Activated CD8-positive, alpha-beta memory T cell treated with anti-CD3 and anti-CD28 coated beads, Interleukin-2, amount 10 ng/mL, durations not matched to agents 7 days and 5 days (primary cell): ENCODE results near the gene ZPR1. TPM values are rescaled to one million over a fixed set of nuclear protein-coding genes. Genes with fewer than 3 reads are reported as not detected.

Source experiments
- ATAC-seq: fragments of 150-1000 bp; cut with Tn5 transposase; one replicate; pipeline ENCODE4 v1.10.0; 2021; ENCODE audit warnings: moderate library complexity
- CTCF ChIA-PET: fragments of 350-600 bp; sonication (Branson Sonifier 250); formaldehyde crosslinking; loops from one replicate; lab custom pipeline; 2021; ENCODE audit warnings: antibody characterized with exemption; lab: Charles Lee
- DNase-seq: peaks from one replicate; pipeline ENCODE4 v3.0.0-alpha.2; 2020
- H3K27ac Mint-ChIP-seq: one replicate; pipeline ENCODE4 v1.8.0; 2021; ENCODE audit warnings: mild to moderate bottlenecking, mixed read lengths
- H3K27me3 Mint-ChIP-seq: one replicate; pipeline ENCODE4 v1.8.0; 2021; ENCODE audit warnings: mixed read lengths
- H3K36me3 Mint-ChIP-seq: one replicate; pipeline ENCODE4 v1.8.0; 2021; ENCODE audit warnings: mild to moderate bottlenecking, mixed read lengths
- H3K4me1 Mint-ChIP-seq: one replicate; pipeline ENCODE4 v1.8.0; 2021; ENCODE audit warnings: mixed read lengths
- H3K4me3 Mint-ChIP-seq: one replicate; pipeline ENCODE4 v1.8.0; 2021; ENCODE audit warnings: mild to moderate bottlenecking, moderate library complexity, mixed read lengths
- H3K9me3 Mint-ChIP-seq: one replicate; pipeline ENCODE4 v1.8.0; 2022; ENCODE audit warnings: low read depth, mixed read lengths
- total RNA-seq, 2 experiments: library from RNA; stranded (reverse); gene quantifications; one replicate each; pipeline ENCODE4 v1.2.3, GENCODE V29; 2021

Gene ZPR1
- total RNA-seq, 2 experiments from 2014 or later, result 66.6 to 72.1 TPM

DNA sequence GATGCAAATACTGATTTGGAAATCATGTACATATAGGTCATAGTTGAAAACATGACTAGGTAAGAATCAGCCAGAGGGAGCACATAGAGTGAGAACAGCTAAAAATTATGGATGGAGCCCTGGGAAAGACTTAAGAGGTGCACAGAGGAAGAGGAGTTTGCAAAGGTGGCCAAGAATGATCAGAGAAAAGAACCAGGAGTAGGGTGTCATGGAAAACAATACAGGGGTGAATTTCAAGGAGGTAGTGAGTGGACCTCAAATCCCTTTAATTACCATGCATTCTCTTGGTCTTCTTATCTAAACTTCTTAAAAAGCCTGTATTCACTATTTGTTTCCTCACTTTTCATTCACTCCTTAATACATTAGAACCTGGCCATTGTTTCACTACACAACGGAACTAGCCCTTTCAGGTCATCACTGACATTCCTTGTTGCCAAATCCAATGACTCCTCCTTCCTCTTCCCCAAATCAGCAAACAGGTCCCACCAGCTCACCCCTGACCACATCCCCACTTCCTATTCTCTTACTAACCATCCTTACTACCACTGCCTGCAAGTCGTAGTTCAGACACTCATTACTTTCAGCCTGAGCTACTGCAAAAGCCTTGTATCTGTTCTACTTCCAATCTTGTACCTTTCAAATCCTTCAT is 37.6 kb downstream of the ZPR1 start:
- Mint-ChIP-seq H3K9me3 (no peaks in the 10 kb centered on the region), H3K36me3 (peaks cover 36% of the 10 kb centered on the region), H3K4me1 (no peaks in the 10 kb centered on the region), H3K4me3 (no peak overlapping the region), H3K27ac (no peak overlapping the region), H3K27me3 (no peaks in the 10 kb centered on the region)
- ATAC-seq, result no peak
- no peak for DNase-seq
- CTCF ChIA-PET, result interaction anchor here (1.2 to 1.8 kb wide), 3 partner anchors 8 to 23 kb away, joined by 3 to 6 read pairs (median 4); partner anchors contain the start of gene BUD13

DNA sequence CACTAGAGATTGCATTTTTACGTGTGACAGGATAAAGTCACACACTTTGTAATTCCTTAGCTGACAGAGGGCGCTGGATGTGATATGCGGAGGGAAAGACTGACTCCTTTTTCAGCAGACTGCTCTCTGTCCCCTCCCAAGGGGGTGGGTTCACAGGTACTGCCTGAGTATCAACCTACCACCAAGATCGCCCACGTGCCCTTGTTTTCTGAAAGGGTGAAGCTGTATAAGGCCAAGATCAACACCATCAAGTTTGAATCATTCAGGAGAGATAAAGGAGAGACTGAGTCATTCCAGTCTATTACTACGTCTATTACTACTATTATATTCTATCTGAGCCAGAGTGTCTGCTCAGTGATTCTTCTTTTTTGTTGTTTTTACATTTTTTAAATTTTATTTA is 45.7 kb downstream of the ZPR1 start:
- Mint-ChIP-seq H3K4me3 (no peak overlapping the region), H3K4me1 (peaks cover 6% of the 10 kb centered on the region), H3K9me3 (no peaks in the 10 kb centered on the region), H3K27me3 (no peaks in the 10 kb centered on the region), H3K36me3 (peaks cover 9% of the 10 kb centered on the region), H3K27ac (no peak overlapping the region)
- CTCF ChIA-PET, result interaction anchor here (1.5 to 2.1 kb wide), 3 partner anchors 9 to 39 kb away, joined by 4 to 13 read pairs (median 5); no protein-coding TSS in a partner anchor
- ATAC-seq (no peak), DNase-seq (no peak)

DNA sequence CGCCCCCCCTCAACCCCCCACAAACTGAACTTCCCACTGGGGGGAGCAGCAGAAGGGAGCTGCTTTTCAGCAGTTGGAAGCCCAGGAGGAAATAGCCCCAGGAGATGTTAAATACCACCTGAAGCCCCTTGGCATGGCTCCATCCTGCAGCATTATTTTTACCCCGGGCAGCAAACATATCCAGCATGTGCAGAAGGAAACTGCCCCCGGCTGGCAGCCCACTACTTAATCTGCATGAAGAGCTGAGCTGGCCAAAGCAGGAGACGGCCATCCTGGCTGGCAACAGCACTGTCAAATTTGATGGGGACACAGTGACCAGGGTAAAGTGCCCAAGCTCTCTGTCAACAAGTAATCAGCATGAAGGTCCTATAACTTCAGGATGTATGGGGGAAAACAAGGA is 47.1 kb downstream of the ZPR1 start:
- Mint-ChIP-seq H3K9me3 (no peaks in the 10 kb centered on the region), H3K27me3 (no peaks in the 10 kb centered on the region), H3K27ac (no peak overlapping the region), H3K4me3 (no peak overlapping the region), H3K4me1 (peaks cover 6% of the 10 kb centered on the region), H3K36me3 (peaks cover 4% of the 10 kb centered on the region)
- CTCF ChIA-PET, result interaction anchor here (1.5 kb wide), 1 partner anchor 10 kb away, joined by 4 read pairs; no protein-coding TSS in a partner anchor
- peak; percentile 27 for DNase-seq
- no peak for ATAC-seq

DNA sequence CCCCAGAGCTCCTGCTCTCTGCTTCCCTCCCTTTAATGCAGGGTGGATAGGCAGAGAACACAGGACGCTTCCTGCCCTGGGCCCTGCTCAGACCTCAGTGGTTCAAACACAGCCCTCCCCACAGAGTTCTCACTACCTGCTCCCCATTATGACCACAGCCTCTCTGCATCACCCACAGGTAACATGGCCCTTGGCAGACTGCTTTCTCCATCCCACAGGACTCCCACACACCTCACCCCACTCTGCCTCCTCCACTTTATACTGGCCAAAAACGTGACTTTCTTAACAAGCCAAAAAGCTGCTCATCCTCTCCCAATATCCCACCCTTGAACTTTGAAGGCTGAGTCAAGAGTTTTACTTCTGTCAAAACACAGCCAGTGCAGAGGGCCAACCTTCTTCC is 48.8 kb downstream of the ZPR1 start:
- H3K4me3 Mint-ChIP-seq, result no peak overlapping the region
- H3K27me3 Mint-ChIP-seq, result no peaks in the 10 kb centered on the region
- ATAC-seq, result no peak
- H3K9me3 Mint-ChIP-seq, result no peaks in the 10 kb centered on the region
- peaks cover 8% of the 10 kb centered on the region for H3K4me1 Mint-ChIP-seq
- peak; percentile 31 for DNase-seq
- H3K27ac Mint-ChIP-seq, result no peak overlapping the region
- CTCF ChIA-PET, result interaction anchor here (1.1 to 1.7 kb wide), 3 partner anchors 52 to 488 kb away, joined by 3 to 5 read pairs (median 4); partner anchors contain the start of gene APOA5
- peaks cover 1% of the 10 kb centered on the region for H3K36me3 Mint-ChIP-seq

DNA sequence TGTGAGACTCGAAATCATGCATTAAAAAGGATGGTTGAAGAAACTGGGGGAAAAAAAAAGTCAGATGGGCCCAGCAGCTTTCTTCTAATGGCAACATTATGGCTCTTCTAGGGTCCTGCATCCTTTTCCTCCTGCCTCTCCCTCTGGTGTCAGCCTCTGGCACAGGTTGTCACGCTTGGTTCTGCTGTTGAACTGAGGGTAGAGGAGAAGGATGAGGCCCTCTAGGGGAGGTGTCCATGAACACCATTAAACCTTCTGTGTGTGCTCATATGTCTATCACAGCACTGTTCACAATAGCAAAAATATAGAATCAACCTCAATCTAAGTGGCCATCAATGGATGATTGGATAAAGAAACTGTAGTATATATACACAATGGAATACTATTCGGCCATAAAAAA is 51.1 kb downstream of the ZPR1 start:
- Mint-ChIP-seq H3K36me3 (peaks cover 1% of the 10 kb centered on the region), H3K9me3 (no peaks in the 10 kb centered on the region), H3K4me1 (peaks cover 19% of the 10 kb centered on the region), H3K4me3 (no peak overlapping the region), H3K27ac (no peak overlapping the region), H3K27me3 (no peaks in the 10 kb centered on the region)
- ATAC-seq, result no peak
- DNase-seq, result no peak
- CTCF ChIA-PET, result interaction anchor here (1.9 kb wide), 1 partner anchor 369 kb away, joined by 6 read pairs; no protein-coding TSS in a partner anchor

DNA sequence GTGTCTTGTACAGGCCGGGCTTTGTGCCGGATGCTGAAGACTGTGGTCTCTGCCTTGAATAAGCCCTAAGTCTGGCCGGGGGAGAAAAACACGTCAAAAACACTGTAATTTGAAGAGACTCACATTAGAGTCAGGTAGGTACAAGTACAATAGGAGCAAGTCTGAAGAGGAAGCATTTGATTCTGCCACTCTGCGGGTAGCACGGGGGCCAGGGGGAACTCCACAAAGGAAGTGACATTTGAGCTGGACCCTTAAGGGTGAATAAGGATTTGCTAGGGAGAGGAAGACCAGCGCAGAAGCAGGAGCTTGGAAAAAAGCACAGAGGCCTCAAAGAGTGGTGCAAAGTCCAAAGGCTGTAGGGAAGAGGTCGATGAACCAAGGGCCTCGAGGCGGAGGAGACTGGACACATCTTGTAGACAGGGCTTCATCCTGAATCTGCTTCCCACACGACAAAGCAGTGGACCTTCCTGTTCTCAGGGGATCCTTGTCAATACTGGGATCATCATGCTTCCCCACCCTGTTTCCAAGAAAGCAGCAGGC is 53.8 kb downstream of the ZPR1 start:
- Mint-ChIP-seq H3K27ac (no peak overlapping the region), H3K9me3 (no peaks in the 10 kb centered on the region), H3K4me3 (no peak overlapping the region), H3K4me1 (peaks cover 14% of the 10 kb centered on the region), H3K36me3 (no peaks in the 10 kb centered on the region), H3K27me3 (no peaks in the 10 kb centered on the region)
- ATAC-seq, result no peak
- CTCF ChIA-PET, result interaction anchor here (0.6 to 3.8 kb wide), 7 partner anchors 9 to 394 kb away, joined by 3 to 36 read pairs (median 6); no protein-coding TSS in a partner anchor
- DNase-seq, result no peak

DNA sequence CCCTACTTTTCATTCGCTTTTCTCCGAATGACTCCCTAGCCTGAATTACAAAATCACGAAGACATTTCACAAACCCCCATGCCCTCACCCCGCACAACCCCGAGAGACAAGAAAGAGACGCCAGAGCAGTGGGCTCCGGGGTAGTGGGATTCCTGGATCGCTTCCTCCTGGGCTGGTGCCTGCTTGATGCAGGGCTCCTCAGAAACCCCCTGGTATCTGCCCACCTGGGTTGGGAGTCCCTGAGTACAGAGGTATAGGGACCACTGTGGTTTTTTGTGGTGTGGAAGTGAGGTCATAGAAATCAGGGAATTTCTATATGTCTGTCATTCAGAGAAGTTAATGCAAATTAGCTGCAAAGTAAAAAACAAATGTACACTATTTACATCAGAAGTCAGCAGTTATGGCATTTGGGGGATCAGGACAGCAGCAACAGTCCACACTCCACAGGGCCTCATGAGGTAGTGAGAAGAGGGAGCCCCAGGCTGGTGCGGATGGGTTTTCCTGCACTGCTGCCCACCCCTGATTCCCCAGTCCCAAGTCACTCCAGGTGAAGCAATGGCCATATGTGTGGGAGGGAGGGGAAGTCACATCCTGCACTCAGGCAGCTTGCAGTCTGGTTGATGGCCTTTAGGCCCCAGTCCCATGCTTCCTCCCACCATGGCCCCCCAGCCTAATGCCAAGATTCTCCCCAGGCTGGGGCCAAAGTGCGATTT is 54.6 kb downstream of the ZPR1 start:
- ATAC-seq (no peak), DNase-seq (no peak)
- no peaks in the 10 kb centered on the region for H3K9me3 Mint-ChIP-seq
- H3K36me3 Mint-ChIP-seq, result no peaks in the 10 kb centered on the region
- no peak overlapping the region for H3K27ac Mint-ChIP-seq
- no peaks in the 10 kb centered on the region for H3K27me3 Mint-ChIP-seq
- H3K4me3 Mint-ChIP-seq, result no peak overlapping the region
- H3K4me1 Mint-ChIP-seq, result peaks cover 12% of the 10 kb centered on the region
- CTCF ChIA-PET, result interaction anchor here (0.6 to 3.8 kb wide), 19 partner anchors 10 to 499 kb away, joined by 3 to 36 read pairs (median 5); partner anchors contain the start of genes BUD13, PCSK7, RNF214 and ZPR1

DNA sequence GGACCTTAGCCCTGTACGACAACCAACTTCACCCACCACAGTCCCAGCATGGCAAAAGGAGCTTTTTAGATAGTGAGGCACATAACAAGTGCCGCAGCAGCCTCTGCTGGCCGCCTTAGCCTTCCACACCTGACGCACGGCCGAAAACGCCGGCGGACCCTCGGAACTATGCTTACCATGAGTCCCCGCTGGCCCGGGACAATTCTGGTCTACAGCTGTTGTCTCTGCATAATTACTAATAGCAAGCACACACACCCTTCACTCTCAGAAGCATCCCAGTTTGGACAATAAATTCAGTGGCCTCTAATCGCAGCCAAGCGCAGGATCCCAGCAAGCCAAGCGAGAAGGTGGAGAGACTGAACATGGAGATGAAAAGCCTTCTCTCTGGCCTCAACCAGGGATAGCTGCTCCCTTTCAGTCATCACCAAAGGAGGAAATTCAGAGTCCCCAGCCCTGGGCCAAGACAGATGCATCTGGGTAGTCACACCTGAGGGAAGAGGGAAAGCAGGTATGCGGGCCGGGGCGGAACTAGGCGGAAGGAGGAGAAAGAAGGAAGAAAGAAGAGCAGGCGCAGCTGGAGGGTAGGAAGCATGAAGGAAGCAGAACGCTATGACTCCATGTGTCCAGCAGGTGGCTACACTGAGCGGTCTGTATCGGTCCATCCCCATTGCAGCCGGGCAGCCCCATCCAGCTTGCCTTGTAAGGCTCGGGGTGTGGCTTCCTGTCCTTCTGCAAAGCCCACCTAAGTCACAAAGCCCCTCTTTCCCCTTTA is 55.4 kb downstream of the ZPR1 start:
- Mint-ChIP-seq H3K4me3 (no peak overlapping the region), H3K36me3 (no peaks in the 10 kb centered on the region), H3K4me1 (peaks cover 12% of the 10 kb centered on the region), H3K27ac (no peak overlapping the region), H3K9me3 (no peaks in the 10 kb centered on the region), H3K27me3 (no peaks in the 10 kb centered on the region)
- ATAC-seq, result peak; percentile 89
- peak; percentile 75 for DNase-seq
- CTCF ChIA-PET, result interaction anchor here (0.6 to 3.8 kb wide), 22 partner anchors 9 to 499 kb away, joined by 3 to 36 read pairs (median 4); partner anchors contain the start of genes BUD13, PCSK7, RNF214 and ZPR1

DNA sequence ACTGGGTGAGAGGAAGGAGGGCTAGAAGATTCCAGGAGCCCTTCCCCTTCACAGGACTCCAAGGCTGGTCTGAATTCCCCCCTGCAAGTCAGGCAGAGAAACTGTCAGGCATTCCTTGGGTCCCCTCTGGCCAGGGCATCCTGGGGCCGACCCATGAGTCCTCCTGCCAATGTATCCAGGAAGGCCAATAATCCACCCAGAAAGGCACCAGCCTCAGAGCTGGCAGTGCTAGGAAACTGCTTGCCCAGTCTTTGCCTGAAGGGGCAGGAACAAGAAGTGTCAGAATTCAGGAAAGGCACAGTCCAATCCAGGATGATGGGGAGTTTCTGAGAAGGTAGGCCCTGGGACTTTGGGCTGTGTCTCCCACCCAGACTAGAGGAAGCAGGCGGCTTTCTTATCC is 56.0 kb downstream of the ZPR1 start:
- H3K9me3 Mint-ChIP-seq, result no peaks in the 10 kb centered on the region
- H3K4me1 Mint-ChIP-seq, result peaks cover 12% of the 10 kb centered on the region
- DNase-seq (no peak), ATAC-seq (no peak)
- CTCF ChIA-PET, result interaction anchor here (0.8 to 3.8 kb wide), 11 partner anchors 11 to 500 kb away, joined by 3 to 36 read pairs (median 6); partner anchors contain the start of genes PCSK7, RNF214 and ZPR1
- no peak overlapping the region for H3K4me3 Mint-ChIP-seq
- H3K27ac Mint-ChIP-seq, result no peak overlapping the region
- no peaks in the 10 kb centered on the region for H3K27me3 Mint-ChIP-seq
- no peaks in the 10 kb centered on the region for H3K36me3 Mint-ChIP-seq

DNA sequence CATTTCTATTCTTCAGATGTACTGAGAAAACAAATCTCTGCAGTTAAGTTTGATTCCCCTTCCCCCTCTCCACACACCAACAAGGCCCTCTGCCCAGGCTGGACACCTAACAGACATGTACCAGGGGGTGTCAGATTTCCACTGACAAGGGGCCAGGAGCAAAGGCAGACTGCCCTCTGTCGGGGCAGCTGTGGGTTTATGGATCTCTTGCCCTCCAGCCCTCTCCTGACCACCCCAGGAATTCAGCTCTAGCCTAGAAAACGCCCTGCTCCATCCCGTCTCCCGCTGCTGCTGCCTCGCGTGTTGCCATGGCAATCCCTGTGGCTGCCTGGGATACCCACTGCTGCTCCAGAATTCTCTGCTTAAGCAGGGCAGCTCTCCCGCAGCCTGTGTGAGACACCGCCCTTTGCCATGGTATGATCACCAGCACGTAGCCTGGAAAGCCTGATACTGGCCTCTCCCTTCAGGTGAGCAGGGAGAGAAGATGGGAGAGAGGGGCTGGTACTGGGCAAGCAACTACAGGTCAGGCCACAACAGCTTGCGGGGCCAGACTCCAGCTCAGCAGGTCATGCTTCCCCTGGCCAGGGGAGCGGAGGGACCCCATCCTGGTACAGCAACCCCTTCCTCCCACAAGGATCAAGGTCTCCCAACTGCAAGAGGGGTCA is 56.6 kb downstream of the ZPR1 start:
- no peaks in the 10 kb centered on the region for H3K9me3 Mint-ChIP-seq
- no peaks in the 10 kb centered on the region for H3K36me3 Mint-ChIP-seq
- CTCF ChIA-PET, result interaction anchor here (1.4 to 3.8 kb wide), 3 partner anchors 12 to 105 kb away, joined by 5 to 29 read pairs (median 7); no protein-coding TSS in a partner anchor
- H3K27me3 Mint-ChIP-seq, result no peaks in the 10 kb centered on the region
- no peak overlapping the region for H3K27ac Mint-ChIP-seq
- no peak overlapping the region for H3K4me3 Mint-ChIP-seq
- DNase-seq, result no peak
- peaks cover 12% of the 10 kb centered on the region for H3K4me1 Mint-ChIP-seq
- ATAC-seq, result no peak

DNA sequence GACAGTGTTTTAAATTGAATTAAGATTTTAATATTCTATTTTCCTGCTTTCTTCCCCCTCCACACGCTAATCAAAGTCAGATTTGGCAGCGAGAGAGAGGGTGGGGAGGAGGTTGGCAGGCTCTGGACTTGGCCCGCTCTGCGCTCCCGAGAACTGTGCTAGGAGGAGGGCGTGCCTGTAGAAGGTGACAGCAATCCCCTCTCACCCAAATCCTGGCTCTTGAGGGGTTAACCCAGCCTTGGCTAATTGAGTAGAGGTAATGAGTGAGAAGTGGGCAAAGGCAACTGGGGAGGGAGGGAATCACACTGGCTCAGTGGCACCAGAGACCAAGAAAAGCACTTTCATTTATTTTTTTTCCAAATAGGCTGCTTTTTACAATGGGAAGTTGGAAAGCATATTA is 57.2 kb downstream of the ZPR1 start:
- H3K9me3 Mint-ChIP-seq, result no peaks in the 10 kb centered on the region
- ATAC-seq (no peak), DNase-seq (no peak)
- CTCF ChIA-PET, result no interaction called here
- no peaks in the 10 kb centered on the region for H3K36me3 Mint-ChIP-seq
- no peak overlapping the region for H3K4me3 Mint-ChIP-seq
- no peak overlapping the region for H3K27ac Mint-ChIP-seq
- H3K27me3 Mint-ChIP-seq, result no peaks in the 10 kb centered on the region
- peaks cover 12% of the 10 kb centered on the region for H3K4me1 Mint-ChIP-seq

DNA sequence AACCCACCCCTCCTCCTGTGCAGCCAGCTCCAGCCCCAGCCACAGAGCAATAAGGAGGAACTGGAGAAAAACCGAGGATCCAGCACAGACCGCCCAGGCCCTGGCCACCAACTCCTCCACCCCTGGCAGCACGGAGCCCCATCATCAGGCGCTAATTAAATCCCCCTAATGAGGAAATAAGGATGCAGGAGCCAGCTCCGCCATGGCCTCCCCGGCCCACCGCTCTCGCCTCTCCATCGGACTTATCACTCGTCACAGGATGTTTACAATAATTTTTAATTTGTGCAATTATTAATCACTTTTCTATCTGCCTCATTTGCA is 57.6 kb downstream of the ZPR1 start:
- CTCF ChIA-PET, result no interaction called here
- no peaks in the 10 kb centered on the region for H3K36me3 Mint-ChIP-seq
- H3K4me1 Mint-ChIP-seq, result peaks cover 12% of the 10 kb centered on the region
- DNase-seq (no peak), ATAC-seq (no peak)
- no peaks in the 10 kb centered on the region for H3K9me3 Mint-ChIP-seq
- H3K4me3 Mint-ChIP-seq, result no peak overlapping the region
- H3K27ac Mint-ChIP-seq, result no peak overlapping the region
- H3K27me3 Mint-ChIP-seq, result no peaks in the 10 kb centered on the region
